Lower leg skin (tissue), 3 donors: ENCODE measurements around the gene GRID2.

Experiments used
- POLR2A ChIP-seq, 2 donors: fragments of 450-650 bp; IDR thresholded peaks; one replicate each; pipeline ENCODE4 v1.6.1; 2016 to 2017; ENCODE audit warnings: antibody characterized with exemption in 2 of 2, mild to moderate bottlenecking in 1 of 2, moderate library complexity in 1 of 2
- TF ChIP-seq, protein P1 (sequence below), 3 donors: fragments of 450-650 bp; IDR thresholded peaks; one replicate each; pipeline ENCODE4 v1.5.1; 2016; ENCODE audit warnings: antibody characterized with exemption in 3 of 3, mild to moderate bottlenecking in 3 of 3, moderate library complexity in 2 of 3

- TF ChIP-seq, protein P1, sequence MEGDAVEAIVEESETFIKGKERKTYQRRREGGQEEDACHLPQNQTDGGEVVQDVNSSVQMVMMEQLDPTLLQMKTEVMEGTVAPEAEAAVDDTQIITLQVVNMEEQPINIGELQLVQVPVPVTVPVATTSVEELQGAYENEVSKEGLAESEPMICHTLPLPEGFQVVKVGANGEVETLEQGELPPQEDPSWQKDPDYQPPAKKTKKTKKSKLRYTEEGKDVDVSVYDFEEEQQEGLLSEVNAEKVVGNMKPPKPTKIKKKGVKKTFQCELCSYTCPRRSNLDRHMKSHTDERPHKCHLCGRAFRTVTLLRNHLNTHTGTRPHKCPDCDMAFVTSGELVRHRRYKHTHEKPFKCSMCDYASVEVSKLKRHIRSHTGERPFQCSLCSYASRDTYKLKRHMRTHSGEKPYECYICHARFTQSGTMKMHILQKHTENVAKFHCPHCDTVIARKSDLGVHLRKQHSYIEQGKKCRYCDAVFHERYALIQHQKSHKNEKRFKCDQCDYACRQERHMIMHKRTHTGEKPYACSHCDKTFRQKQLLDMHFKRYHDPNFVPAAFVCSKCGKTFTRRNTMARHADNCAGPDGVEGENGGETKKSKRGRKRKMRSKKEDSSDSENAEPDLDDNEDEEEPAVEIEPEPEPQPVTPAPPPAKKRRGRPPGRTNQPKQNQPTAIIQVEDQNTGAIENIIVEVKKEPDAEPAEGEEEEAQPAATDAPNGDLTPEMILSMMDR (IDR thresholded peaks at IDR 0.05), result no peak
- TF ChIP-seq POLR2A (IDR thresholded peaks at IDR 0.05), result no peak
These were observed 964.0 kb downstream of the GRID2 start for GRCh38 chr4:93267747-93268146.
